ENCODE results near the gene GPRASP2.
A peak's percentile ranks its signal among the peaks of the same experiment; 100 is the strongest.

GPRASP2 gene

GRCh38 chrX:102745857-102746584 lies 33.8 kb downstream of the GPRASP2 start:
- peak; percentile 2 for DNase-seq

DNA sequence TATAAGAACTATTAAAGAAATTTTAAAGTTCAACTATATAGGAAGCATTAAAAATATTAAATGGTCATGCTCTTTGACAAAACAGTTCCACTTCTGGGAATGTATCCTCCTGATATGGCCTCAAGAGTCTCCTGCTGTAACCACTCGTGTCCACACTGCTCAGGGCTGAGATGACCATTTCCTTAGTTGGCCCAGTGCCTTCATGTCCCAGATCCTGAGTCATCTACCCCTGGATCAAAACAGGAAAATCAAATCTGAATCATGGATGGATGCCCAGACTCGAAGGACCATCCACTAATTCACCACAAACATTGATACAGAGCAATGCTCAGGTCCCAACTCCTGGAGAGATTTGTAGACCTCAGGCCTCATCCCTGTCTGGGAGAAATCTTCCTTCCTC lies 53.0 kb downstream of the GPRASP2 start:
- no peak for DNase-seq

DNA sequence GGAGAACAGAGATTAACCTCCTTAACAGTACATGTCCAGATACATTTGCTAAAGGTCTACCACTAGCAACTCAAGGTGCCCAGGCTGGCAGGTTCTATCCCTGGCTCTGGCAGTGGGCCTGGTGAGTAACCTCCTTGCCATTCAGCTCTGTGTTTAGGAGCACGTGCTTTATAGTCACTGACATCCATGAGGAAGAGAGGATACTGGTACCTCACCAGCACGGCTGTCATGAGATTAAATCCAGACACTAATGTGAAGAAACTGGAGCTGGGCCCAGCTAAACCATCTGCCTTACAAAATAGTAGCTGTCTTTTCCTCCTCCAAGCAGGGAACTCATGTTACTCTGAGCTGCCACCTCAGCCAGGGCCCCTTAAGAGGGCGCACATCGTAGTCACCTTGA lies 53.6 kb downstream of the GPRASP2 start:
- DNase-seq: no peak

DNA sequence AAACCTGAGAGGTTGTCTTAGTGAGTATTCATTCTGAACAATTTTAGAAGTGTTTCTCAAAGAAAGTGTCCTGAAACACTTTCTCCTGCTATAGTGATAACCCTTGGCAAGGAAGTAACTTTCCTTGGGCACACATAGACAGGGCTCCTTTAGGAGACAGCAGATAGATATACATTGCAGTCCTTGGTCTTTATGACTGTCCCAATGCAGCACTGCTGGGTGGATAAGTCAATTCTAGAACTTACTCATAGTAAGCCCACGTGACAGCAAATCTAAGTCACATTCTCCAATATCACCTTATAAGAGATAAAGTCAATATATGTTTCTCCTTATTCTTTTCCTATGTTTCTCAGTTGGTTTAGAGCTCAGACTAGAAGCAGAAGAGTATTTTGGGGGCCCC lies 55.0 kb downstream of the GPRASP2 start:
- DNase-seq: no peak

Measured in effector CD8-positive, alpha-beta T cell (primary cell).